TTC549 (cell line): ENCODE data around the gene NLRC3.
"Not testable (repeated sequence)": the region's sequence is repeated elsewhere in the genome, so short reads cannot be mapped to it uniquely, and the experiment has no call there.

Experiments
- FAIRE-seq: peaks from 2 replicates; lab custom pipeline; 2012; peaks lifted over from hg19 to GRCh38; lab: Jason Lieb, UNC

The NLRC3 gene

GRCh38 chr16:3511286-3512180, 65.7 kb downstream of the NLRC3 start:
- FAIRE-seq = no peak

GRCh38 chr16:3510416-3510815, 66.8 kb downstream of the NLRC3 start:
- FAIRE-seq = no peak

- FAIRE-seq = no peak
Measured at GRCh38 chr16:3509470-3509928, 67.7 kb downstream of the NLRC3 start.

- FAIRE-seq = no peak
Measured at GRCh38 chr16:3508736-3509135, 68.5 kb downstream of the NLRC3 start.

GRCh38 chr16:3503523-3503922, 73.7 kb downstream of the NLRC3 start:
- FAIRE-seq = no peak

- no peak for FAIRE-seq
Measured at GRCh38 chr16:3501783-3502400, 75.3 kb downstream of the NLRC3 start.

GRCh38 chr16:3501412-3501761, 75.8 kb downstream of the NLRC3 start:
- FAIRE-seq = not testable (repeated sequence)

- FAIRE-seq = no peak
Measured at GRCh38 chr16:3498988-3499387, 78.2 kb downstream of the NLRC3 start.

GRCh38 chr16:3497771-3498170, 79.4 kb downstream of the NLRC3 start:
- no peak for FAIRE-seq

GRCh38 chr16:3496386-3496785, 80.8 kb downstream of the NLRC3 start:
- no peak for FAIRE-seq

- no peak for FAIRE-seq
Measured at GRCh38 chr16:3495176-3495575, 82.0 kb downstream of the NLRC3 start, which contains the start of gene C16orf90. Gene C16orf90, minus strand, starts transcription at chr16:3495489. Its CDS starts 68 bp downstream, at chr16:3495421.

GRCh38 chr16:3494386-3494973, 82.7 kb downstream of the NLRC3 start:
- no peak for FAIRE-seq

- no peak for FAIRE-seq
Measured at GRCh38 chr16:3492356-3492755, 84.8 kb downstream of the NLRC3 start.

GRCh38 chr16:3490911-3491629, 86.1 kb downstream of the NLRC3 start:
- FAIRE-seq = no peak
